GM12872 (cell line): ENCODE results near the gene HIF1A.

ENCODE experiments used
- CTCF ChIP-seq: IDR thresholded peaks from 3 replicates; pipeline ENCODE4 v1.5.1; 2011; ENCODE audit warnings: low read depth, mild to moderate bottlenecking, low read length, moderate library complexity; ENCODE audit not compliant: insufficient read depth

HIF1A gene

DNA sequence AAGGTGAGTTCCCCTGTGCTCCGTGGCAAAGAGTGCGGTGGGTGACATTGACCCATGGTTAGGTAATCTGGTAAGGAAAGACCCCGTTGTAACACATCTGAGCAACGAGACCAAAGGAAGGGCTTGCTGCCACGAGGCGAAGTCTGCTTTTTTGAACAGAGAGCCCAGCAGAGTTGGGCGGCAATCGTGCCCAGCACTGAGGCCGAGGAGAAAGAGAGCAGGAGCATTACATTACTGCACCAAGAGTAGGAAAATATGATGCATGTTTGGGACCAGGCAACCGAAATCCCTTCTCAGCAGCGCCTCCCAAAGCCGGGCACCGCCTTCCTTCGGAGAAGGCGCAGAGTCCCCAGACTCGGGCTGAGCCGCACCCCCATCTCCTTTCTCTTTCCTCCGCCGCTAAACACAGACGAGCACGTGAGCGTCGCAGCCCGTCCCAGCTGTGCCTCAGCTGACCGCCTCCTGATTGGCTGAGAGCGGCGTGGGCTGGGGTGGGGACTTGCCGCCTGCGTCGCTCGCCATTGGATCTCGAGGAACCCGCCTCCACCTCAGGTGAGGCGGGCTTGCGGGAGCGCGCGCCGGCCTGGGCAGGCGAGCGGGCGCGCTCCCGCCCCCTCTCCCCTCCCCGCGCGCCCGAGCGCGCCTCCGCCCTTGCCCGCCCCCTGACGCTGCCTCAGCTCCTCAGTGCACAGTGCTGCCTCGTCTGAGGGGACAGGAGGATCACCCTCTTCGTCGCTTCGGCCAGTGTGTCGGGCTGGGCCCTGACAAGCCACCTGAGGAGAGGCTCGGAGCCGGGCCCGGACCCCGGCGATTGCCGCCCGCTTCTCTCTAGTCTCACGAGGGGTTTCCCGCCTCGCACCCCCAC lies at the start of gene HIF1A:
HIF1A (plus strand) TSS at position 684 of the 865 bp plus-strand sequence. CDS start 292 bp downstream, outside the sequence.
- no peak for TF ChIP-seq CTCF

GRCh38 chr14:61646366-61647116 lies 48.8 kb upstream of the HIF1A start:
- TF ChIP-seq CTCF: no peak

- no peak for TF ChIP-seq CTCF
Observed at GRCh38 chr14:61647704-61648103, 47.6 kb upstream of the HIF1A start.

- no peak for TF ChIP-seq CTCF
Observed at GRCh38 chr14:61648377-61648776, 46.9 kb upstream of the HIF1A start.

GRCh38 chr14:61649283-61649682 lies 46.0 kb upstream of the HIF1A start:
- no peak for TF ChIP-seq CTCF

DNA sequence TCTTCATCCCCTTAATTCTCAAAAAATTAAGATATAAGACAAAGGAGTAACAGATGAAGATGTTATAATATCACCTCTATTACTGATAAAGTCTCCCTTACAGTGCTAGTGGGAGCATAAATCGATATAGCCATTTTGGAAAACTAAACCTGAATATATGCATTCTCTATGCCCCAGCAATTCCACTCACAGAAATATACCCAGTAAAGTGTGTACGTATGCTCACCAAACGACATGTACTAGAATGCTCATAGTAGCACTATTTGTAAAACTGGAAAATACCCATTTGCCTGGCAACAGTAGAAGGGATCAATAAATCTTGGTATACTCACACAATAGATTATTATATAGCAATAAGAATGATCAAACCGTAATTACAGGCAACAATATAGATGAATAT lies 44.0 kb upstream of the HIF1A start:
- no peak for TF ChIP-seq CTCF

DNA sequence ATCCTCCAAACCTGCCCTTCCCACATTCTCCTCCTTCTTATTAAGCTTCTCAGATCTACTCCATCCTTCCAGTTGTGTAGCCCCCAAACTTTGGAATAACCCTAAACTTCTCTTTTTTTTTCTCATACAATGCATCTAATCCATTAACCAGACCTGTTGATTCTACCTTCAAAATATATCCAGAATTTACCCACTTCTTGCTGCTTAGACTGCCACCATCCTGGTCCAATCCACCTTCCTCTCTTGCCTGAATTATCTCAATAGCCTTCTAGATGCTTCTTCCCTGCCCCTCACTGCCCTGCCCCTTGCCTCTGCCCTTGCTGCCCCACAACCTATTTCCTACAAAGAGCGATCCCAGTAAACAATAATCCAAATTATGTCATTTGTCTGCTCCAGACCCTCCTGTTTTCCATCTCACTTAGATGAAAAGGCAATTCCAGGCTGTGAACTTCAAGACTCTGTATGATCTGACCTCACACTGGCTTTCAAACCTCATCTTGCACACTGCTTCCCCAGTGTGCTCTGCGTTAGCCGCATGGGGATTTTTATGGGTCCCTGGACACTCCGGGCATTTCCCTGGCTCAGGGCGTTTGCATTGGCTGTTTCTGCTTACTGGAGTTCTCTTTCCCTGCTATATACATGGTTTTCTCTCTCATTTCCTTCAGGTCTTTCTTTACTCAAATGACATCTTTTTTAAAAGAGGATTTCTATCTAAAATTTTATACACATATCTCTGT lies 42.6 kb upstream of the HIF1A start:
- TF ChIP-seq CTCF: no peak
